NB4 (cell line): ENCODE measurements around the gene PARL.

ENCODE experiments used
- DNase-seq: peaks from one replicate; pipeline ENCODE4 v3.0.0; 2010; ENCODE audit warnings: low read depth
- H3K4me3 ChIP-seq: one replicate; pipeline ENCODE4 v1.5.1; 2011; ENCODE audit warnings: mild to moderate bottlenecking, low read depth, low read length, moderate library complexity
- CTCF ChIP-seq: IDR thresholded peaks from one replicate; pipeline ENCODE4 v1.5.1; 2012; ENCODE audit warnings: low read depth, low read length
- MAX ChIP-seq: IDR thresholded peaks from 2 replicates; pipeline ENCODE4 v1.6.1; 2011; ENCODE audit warnings: low read depth, low read length
- MYC ChIP-seq: IDR thresholded peaks from 2 replicates; pipeline ENCODE4 v1.6.1; 2011; ENCODE audit warnings: low read depth, low read length
- POLR2A ChIP-seq: IDR thresholded peaks from 2 replicates; pipeline ENCODE4 v1.6.1; 2011; ENCODE audit warnings: mild to moderate bottlenecking; ENCODE audit not compliant: insufficient read length; ENCODE audit errors: extremely low read depth

Gene PARL

GRCh38 chr3:183807209-183807728 lies 77.4 kb downstream of the PARL start:
- H3K4me3 ChIP-seq = no peak overlapping the region
- no peak for DNase-seq
- no peak for TF ChIP-seq CTCF
- TF ChIP-seq MAX = no peak
- no peak for TF ChIP-seq MYC
- no peak for TF ChIP-seq POLR2A

GRCh38 chr3:183802989-183803388 lies 81.7 kb downstream of the PARL start:
- no peak for DNase-seq
- TF ChIP-seq CTCF (no peak), MAX (no peak)
- no peak overlapping the region for H3K4me3 ChIP-seq

DNA sequence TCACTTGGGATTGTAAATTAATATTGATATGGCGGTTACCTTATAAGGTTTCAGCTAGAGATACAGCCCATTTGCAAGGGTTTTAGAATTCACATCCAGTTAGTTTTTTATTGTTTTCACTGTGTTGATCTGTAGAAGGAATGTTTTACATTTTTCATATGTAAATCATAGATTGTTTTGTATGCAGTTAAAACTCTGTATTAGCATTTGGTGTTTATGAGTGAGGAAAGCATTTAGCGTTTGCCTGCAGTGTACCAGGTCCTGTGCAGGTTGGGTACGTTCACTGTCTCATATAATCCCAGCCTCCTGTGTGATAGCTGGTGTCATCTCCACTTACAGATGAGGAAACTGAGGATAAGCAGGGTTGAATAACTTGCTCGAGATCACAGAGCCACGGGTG lies 83.1 kb downstream of the PARL start:
- no peak for DNase-seq
- no peak for TF ChIP-seq POLR2A
- TF ChIP-seq CTCF = no peak
- TF ChIP-seq MYC = no peak
- no peak for TF ChIP-seq MAX
- H3K4me3 ChIP-seq = no peak overlapping the region

DNA sequence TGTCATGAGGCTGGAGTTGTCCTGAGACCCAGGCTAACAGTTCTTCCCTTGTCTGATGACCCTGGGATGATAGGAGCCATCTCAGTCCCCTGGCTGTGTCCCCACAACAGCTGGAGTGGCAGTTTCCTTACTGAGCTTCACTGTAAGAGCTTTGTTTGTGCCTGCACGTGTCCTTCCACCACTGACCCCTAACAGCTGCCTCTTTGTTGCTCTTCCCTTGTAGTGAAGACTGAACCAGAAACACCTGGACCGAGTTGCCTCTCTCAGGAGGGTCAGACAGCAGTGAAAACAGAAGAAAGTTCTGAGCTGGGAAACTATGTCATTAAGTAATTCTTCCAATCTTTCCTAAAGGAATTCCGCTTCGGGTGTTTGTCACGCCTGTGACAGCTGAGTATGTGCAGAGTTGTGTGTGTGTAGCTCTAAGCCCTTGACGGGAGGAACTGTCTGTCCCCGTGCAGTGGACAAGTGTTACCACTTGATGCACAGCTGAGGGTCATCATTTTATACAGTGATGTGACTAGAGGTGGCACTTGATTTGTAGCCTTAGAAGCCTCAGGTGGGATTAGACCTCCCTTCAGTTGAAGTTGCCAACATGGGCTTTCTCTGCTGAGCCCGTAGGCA lies 84.3 kb downstream of the PARL start:
- no peak for TF ChIP-seq POLR2A
- no peak for TF ChIP-seq MYC
- TF ChIP-seq MAX = no peak
- no peak for TF ChIP-seq CTCF
- no peak for DNase-seq

DNA sequence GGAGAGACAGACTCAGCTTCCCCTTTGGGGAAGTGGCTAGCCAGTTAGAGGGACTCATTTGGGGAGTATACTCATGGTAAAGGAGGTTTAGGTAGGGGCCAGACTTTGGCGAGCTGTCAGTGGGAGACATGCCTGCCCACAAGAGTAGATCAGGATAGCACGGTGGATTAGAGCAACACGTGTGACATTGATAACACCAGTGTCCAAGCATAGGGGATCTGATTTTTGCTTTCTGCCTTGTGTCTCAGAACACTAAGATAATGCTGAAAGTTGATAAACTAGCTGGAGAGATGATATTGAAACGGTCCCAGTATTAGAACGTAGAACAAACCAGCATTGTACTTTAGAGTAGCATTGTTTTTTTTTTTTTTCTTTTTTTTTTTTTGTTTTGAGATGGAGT lies 85.2 kb downstream of the PARL start:
- no peak for DNase-seq
- TF ChIP-seq MAX = no peak
- no peak for TF ChIP-seq POLR2A
- no peak for TF ChIP-seq CTCF
- TF ChIP-seq MYC = no peak
- H3K4me3 ChIP-seq = no peak overlapping the region

More for the DNA sequence above, 84.3 kb downstream of the PARL start:
- H3K4me3 ChIP-seq = no peak overlapping the region

DNA sequence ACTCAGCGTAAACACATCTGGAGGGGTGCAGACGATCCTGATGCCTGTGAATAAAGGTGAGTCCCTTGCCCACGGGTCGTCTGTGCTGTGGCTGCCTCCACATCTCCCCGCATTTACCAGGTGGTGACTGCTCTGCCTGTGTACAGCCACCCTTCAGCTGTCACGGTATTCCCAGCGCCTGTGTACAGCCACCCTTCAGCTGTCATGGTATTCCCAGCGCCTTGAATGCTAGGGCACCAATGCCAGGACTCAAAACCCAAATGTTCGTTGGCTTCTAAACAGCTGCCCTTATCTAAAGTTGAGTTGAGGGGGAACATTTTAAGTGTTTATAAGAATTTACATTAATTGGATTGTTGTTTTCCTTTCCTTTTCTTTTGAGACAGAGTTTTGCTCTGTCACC lies 86.7 kb downstream of the PARL start:
- H3K4me3 ChIP-seq = no peak overlapping the region
- no peak for DNase-seq
- TF ChIP-seq MAX (no peak), CTCF (no peak), POLR2A (no peak), MYC (no peak)
